Fibroblast of gingiva (primary cell): ENCODE measurements around the gene MERTK.
A peak's percentile ranks its signal among the peaks of the same experiment; 100 is the strongest.
"Not testable (repeated sequence)": the region's sequence is repeated elsewhere in the genome, so short reads cannot be mapped to it uniquely, and the experiment has no call there.

Experiments
- DNase-seq: peaks from one replicate; pipeline ENCODE4 v3.0.0-alpha.2; 2011; ENCODE audit warnings: low read depth

The MERTK gene

GRCh38 chr2:111910609-111911277, 12.3 kb downstream of the MERTK start:
- DNase-seq, result no peak

GRCh38 chr2:111911295-111911977, 13.0 kb downstream of the MERTK start:
- DNase-seq, result not testable (repeated sequence)

- DNase-seq, result no peak
Measured at GRCh38 chr2:111912547-111912946, 14.1 kb downstream of the MERTK start.

- no peak for DNase-seq
Measured at GRCh38 chr2:111917106-111917505, 18.7 kb downstream of the MERTK start.

- peak; percentile 97 for DNase-seq
Measured at GRCh38 chr2:111918383-111918806, 20.0 kb downstream of the MERTK start.

- DNase-seq, result no peak
Measured at GRCh38 chr2:111919365-111919764, 21.0 kb downstream of the MERTK start.

- peak; percentile 62 for DNase-seq
Measured at GRCh38 chr2:111919794-111920608, 21.6 kb downstream of the MERTK start.

- peak; percentile 68 for DNase-seq
Measured at GRCh38 chr2:111923276-111923804, 24.9 kb downstream of the MERTK start.

- DNase-seq, result no peak
Measured at GRCh38 chr2:111924617-111925107, 26.3 kb downstream of the MERTK start.

GRCh38 chr2:111927723-111928122, 29.3 kb downstream of the MERTK start:
- DNase-seq, result no peak

GRCh38 chr2:111930409-111930808, 32.0 kb downstream of the MERTK start:
- DNase-seq, result no peak

GRCh38 chr2:111930875-111931274, 32.5 kb downstream of the MERTK start:
- peak; percentile 57 for DNase-seq

GRCh38 chr2:111932841-111933291, 34.5 kb downstream of the MERTK start:
- DNase-seq, result no peak

- DNase-seq, result not testable (repeated sequence)
Measured at GRCh38 chr2:111933900-111934299, 35.5 kb downstream of the MERTK start.

- DNase-seq, result no peak
Measured at GRCh38 chr2:111936881-111937280, 38.5 kb downstream of the MERTK start.

- DNase-seq, result no peak
Measured at GRCh38 chr2:111938392-111938791, 40.0 kb downstream of the MERTK start.

GRCh38 chr2:111940333-111941196, 42.2 kb downstream of the MERTK start:
- DNase-seq, result no peak

- DNase-seq, result no peak
Measured at GRCh38 chr2:111941531-111941930, 43.1 kb downstream of the MERTK start.

- DNase-seq, result no peak
Measured at GRCh38 chr2:111944531-111945210, 46.3 kb downstream of the MERTK start.

- DNase-seq, result no peak
Measured at GRCh38 chr2:111945444-111946293, 47.3 kb downstream of the MERTK start.
